Renal pelvis (tissue), 4 donors: ENCODE measurements around the gene DGKD. TPM values are rescaled to one million over a fixed set of nuclear protein-coding genes. Genes with fewer than 3 reads are reported as not detected.
"Not testable (repeated sequence)": the region's sequence is repeated elsewhere in the genome, so short reads cannot be mapped to it uniquely, and the experiment has no call there.

Source experiments
- DNase-seq: peaks from one replicate; pipeline ENCODE4 v3.0.0-alpha.2; 2013
- polyA plus RNA-seq, 3 donors: library from polyadenylated mRNA; unstranded; fragments of 120-200 nt; gene quantifications; one replicate each; pipeline ENCODE4 v1.2.1, GENCODE V29; 2013; ENCODE audit not compliant: insufficient read length in 3 of 3

The DGKD gene
- polyA plus RNA-seq, 3 donors, result 23.5 to 37.6 (median 33.5) TPM

- DNase-seq, result no peak
Observed at GRCh38 chr2:233331536-233331935, 22.8 kb upstream of the DGKD start.

GRCh38 chr2:233332125-233332524 is 22.2 kb upstream of the DGKD start:
- no peak for DNase-seq

- DNase-seq, result no peak
Observed at GRCh38 chr2:233334915-233335314, 19.4 kb upstream of the DGKD start.

- DNase-seq, result not testable (repeated sequence)
Observed at GRCh38 chr2:233336091-233336490, 18.2 kb upstream of the DGKD start.

GRCh38 chr2:233336541-233336940 is 17.8 kb upstream of the DGKD start:
- no peak for DNase-seq

GRCh38 chr2:233338046-233338445 is 16.2 kb upstream of the DGKD start:
- DNase-seq, result no peak

GRCh38 chr2:233338812-233339368 is 15.4 kb upstream of the DGKD start:
- no peak for DNase-seq

- DNase-seq, result no peak
Observed at GRCh38 chr2:233339427-233339826, 14.9 kb upstream of the DGKD start.

- DNase-seq, result no peak
Observed at GRCh38 chr2:233341296-233341695, 13.0 kb upstream of the DGKD start.

GRCh38 chr2:233342301-233342700 is 12.0 kb upstream of the DGKD start:
- no peak for DNase-seq

- DNase-seq, result no peak
Observed at GRCh38 chr2:233343171-233343705, 11.1 kb upstream of the DGKD start.

GRCh38 chr2:233346376-233346775 is 7.9 kb upstream of the DGKD start:
- DNase-seq, result no peak

- DNase-seq, result no peak
Observed at GRCh38 chr2:233346930-233347329, 7.4 kb upstream of the DGKD start.

GRCh38 chr2:233349005-233349998 is 5.0 kb upstream of the DGKD start:
- peak; percentile 29 for DNase-seq

- peak; percentile 40 for DNase-seq
Observed at GRCh38 chr2:233350708-233351107, 3.6 kb upstream of the DGKD start.

- DNase-seq, result no peak
Observed at GRCh38 chr2:233351423-233351822, 2.9 kb upstream of the DGKD start.

GRCh38 chr2:233352141-233352842 is 2.0 kb upstream of the DGKD start:
- no peak for DNase-seq

- no peak for DNase-seq
Observed at GRCh38 chr2:233353101-233353768, 1.1 kb upstream of the DGKD start.

- DNase-seq, result no peak
Observed at GRCh38 chr2:233354500-233354924, 218 bp downstream of the DGKD start.

GRCh38 chr2:233354971-233355574 is 779 bp downstream of the DGKD start:
- DNase-seq, result no peak

- DNase-seq, result no peak
Observed at GRCh38 chr2:233355916-233356315, 1.6 kb downstream of the DGKD start.
